GM19043 (cell line): Measurements from ENCODE around the gene IRAK1.

Experiments
- ATAC-seq: cut with Tn5 transposase; IDR thresholded peaks from one replicate; pipeline ENCODE4 v1.9.1; 2021; ENCODE audit warnings: low read depth; ENCODE audit not compliant: unreplicated experiment

IRAK1 gene

DNA sequence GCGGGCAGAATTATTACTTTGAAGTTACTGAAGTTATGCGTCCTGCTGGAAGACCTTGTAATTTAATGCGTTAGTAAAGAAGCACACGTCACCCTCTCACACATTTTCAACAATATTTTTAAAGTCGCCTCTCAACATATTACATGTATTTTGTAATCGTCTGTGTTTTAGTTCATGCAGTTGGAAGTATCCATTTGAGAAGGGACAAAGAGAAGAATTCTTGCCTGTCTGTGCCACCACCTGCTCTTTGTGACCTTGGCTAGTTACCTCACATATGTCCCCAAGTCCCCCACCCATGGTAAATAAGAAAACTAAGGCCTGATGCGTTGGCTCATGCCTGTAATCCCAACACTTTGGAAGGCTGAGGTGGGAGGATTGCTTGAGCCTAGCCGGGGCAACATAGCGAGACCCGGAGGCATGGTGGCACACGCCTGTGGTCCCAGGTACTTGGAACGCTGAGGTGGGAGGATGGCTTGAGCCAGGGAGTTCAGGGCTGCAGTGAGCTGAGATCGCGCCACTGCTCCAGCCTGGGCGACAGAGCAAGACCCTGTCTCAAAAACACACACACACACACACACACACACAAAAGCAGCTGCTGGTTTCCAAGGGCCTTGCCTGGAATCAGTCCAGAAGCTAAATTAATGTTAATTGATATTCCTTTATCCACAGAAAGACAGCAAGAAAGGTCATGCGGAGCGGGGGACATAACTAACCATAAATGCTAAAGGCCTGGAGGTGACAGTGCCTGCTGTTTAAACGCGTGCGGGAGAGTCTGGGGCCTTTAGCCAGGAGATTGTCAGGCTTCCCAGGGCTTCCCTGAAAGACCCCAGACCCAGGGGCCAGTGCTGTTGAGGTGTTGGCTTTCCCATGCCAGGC is 46.3 kb downstream of the IRAK1 start:
- ATAC-seq = no peak

DNA sequence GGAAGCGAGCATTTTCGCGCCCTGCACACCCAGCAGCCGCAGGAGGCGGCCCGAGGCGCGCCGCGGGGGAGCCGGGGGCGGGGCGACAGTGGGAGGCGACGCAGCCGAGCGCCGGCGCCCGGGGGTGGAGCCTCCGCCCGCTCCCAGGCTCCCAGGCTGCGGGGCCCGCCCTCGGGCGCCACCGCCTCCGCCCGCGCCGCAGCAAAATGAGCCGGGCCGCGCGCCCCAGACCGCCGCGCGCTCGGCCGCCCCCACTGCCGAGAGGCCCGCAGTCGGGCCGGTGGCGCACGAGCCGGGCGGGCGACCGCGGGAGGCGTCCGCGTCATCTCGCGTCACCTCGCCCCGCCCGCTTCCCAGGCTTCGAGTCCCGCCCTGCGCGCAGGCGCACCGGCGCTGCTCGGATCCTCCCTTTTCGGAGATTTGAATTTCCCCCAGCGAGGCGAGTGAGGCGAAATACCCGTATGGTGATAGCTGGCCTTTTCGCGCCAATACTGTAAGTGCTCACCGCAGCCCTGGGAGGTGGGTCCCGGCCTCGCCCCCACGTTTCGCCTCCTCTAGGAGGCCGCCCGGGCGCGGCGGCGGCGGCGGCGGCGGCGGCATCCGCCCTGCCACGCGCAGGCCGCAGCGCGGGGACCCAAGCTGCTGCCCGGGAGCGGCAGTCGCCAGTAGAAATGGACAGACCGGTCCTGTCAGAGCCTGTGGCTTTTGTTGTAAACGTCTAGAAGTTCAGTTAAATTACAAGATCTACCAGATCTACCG is 47.2 kb downstream of the IRAK1 start, which contains the start of gene TMEM187:
TMEM187 (plus strand) TSS at position 387 of the 759 bp plus-strand sequence. CDS start 9,309 bp downstream, outside the sequence.
- peak; percentile 41 for ATAC-seq

DNA sequence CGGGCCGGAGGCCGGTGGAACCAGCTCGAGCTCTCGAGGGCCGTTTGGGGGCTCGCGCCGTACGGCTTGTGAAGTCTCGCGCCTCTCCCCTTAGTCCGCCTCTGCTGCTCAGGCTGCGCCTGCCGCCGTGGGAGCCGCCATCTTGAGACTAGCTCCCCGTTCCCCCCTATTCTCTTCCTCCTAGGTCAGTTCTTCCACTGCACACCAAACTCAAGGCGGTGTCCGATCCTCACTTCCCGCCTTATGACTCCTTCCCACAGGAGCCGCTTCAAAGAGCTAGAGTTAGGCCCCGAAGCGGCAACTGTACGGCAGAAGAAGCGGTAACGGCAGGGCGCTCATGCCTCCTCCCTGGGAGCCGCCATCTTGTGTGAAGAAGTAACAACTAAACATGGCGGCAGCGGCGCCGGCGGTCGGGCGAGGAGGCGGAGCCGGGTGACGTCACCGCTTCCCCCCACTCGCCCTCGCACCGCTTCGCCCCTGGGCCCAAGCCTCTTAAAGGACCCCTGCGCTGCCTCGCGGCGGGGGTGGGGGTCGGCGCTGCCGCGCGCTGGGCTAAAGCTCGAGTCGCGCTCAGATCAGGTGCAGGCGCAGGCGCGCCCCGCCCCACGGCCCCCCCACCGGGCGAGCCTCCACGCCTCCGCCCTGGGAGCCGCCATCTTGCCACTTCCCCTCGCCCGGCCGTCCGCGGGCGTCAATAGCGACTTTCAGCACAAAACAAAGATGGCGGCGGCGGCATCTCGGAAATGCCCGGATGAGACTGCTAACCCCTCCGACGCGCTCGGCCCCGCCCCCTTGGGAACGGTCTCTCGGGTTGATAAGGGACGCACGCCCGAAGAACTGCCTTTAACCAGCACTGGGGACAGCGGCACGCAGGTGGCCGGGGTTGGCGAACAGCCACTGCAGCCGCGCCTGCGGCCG is 48.0 kb downstream of the IRAK1 start, which contains the start of gene HCFC1:
HCFC1 (minus strand) TSS at position 369 of the 918 bp plus-strand sequence. CDS start 978 bp downstream, outside the sequence.
- ATAC-seq = peak; percentile 31

DNA sequence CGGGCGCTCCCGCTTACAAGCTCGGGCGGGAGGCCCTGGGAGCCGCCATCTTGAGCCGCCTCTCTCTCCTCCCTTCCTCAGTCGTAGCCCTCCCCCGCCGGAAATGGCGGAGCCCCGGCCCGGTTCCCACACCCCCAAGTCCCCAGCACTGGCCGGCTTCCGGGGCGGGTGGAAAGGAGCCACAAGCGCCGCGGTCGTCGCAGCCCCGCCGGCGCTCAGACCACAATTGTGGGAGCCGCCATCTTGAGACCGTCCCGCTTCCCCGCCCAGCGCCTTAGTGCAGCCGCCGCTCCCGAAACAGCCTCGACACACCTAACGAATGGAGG is 48.6 kb downstream of the IRAK1 start:
- ATAC-seq = peak; percentile 29

DNA sequence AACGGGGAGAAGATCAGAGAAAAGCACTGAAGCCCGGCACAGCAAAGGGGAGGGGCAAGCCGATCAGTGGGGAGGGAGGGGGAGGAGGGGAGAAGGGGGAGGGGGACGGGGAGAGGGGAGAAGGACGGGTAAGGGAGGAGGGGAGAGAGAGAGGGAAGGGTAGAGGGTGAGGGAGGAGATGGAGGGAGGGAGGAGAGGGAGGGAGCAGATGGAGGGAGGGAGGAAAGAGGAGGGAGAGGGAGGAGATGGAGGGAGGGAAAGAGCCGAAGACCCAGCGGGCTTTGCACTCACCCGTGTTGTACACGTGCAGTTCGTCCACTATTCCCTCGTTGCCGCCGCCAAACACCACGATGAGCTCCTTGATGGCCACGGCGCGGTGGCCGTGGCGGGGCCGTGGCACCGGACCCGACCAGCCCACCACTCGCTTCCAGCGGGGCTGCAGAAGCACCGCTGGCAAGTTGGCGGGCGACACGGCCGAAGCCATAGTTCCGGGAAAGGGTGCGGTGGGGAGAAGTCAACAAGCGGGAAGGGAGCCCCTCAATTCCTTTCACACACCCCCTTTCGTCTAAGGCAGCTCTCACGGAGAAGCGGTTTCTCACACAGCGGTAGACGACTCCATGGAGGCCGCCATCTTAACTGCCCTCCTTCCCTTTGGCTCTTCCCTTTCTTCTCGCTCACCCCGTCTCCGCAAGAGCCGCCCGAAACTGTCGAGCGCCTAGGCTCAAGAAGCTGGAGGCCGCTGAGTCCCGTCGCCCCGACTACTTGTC is 49.2 kb downstream of the IRAK1 start:
- ATAC-seq = no peak

DNA sequence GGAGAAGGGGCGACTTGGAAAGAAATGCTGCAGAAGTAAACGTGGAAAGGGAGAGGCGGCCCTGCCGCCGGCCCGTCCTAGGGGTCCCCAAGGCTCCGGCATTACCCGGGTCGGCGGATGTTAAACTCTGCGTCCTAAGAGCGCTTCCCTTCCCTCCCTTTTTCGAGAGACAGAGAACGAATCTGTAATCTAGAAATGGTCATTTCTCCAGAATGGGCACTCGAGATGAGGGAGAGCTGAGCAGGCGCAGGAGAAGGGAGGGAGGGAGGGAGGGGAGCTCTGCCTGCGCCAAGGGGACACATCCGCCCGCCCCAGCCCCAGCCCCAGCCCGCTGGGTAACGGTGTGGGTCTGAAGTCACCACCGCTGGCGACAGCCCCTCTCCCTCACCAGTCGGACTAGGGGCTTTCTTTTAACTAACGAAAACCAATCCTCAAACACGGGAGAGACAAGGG is 49.8 kb downstream of the IRAK1 start:
- ATAC-seq = no peak

DNA sequence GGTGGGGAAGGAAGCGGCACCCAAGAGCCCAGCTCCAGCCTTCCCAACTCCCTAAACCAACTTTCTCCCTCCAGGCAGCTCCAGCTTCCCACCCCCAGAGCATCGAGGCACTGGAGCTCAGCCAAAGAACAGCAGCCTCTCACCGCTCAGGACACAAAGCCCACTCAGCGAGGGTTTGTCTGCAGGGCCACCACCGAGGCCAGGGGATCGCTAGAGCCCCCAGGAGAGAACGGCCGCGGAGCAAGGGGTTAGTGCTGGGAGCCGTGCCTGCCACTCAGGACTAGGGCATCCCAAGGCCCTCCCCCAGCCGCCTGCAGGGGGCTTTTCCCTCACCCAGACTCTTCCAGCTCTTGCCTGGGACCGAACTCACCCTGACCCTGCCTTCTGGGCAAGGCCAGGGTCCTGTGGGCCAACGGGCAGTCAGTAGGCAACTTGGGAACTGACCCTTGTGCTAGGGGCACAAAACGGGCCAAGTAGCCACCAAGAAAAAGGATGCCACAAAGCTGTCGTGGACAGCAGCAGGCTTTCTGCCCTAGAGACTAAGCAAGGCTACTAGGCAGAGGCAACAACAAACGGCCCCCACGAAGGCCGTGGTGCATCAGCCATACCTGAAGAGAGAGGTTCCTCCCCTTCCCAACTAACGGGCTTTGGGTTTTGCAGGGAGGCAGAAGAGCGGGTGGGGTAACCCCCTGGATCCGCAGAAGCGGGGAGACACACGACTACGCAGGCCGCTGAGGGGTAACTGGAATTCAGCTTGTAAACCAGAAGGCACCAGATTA is 50.4 kb downstream of the IRAK1 start:
- ATAC-seq = no peak

DNA sequence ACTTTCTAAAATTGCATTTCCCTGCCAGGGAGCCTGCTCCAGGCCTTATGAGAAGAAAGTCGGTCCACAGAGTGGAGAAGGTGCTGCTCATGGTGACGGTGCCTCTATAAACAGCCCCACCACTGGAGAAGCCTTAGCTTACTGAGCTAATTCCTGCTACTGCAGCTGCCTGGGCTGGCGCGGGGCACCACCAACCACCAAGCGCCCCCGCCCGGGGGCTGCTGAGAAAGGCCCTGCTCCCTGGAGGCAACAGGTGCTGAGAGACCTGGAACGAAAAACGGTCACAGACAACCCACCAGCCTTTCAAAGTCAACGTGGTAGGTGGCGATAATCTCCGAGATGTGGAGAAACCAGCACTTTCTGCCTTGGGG is 51.0 kb downstream of the IRAK1 start:
- ATAC-seq = no peak

DNA sequence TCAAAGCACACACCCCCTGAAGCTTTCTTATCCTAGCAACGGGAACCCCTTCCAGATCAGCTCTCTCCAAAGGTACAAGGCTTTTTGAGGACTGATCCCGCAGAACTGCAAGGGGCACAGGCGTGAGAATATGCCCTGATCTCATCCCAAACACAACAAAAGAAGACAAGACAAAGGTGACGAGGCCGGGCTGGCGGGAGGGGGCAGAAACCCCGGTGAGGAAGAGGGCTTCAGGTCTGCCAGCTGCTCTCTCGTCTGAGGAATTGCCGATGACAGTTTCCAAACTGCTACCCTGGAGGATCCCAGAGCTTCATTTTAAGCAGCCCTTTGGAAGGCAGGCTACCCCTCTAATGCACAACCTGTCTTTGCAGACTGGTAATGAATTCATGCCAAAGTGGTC is 51.4 kb downstream of the IRAK1 start:
- no peak for ATAC-seq

DNA sequence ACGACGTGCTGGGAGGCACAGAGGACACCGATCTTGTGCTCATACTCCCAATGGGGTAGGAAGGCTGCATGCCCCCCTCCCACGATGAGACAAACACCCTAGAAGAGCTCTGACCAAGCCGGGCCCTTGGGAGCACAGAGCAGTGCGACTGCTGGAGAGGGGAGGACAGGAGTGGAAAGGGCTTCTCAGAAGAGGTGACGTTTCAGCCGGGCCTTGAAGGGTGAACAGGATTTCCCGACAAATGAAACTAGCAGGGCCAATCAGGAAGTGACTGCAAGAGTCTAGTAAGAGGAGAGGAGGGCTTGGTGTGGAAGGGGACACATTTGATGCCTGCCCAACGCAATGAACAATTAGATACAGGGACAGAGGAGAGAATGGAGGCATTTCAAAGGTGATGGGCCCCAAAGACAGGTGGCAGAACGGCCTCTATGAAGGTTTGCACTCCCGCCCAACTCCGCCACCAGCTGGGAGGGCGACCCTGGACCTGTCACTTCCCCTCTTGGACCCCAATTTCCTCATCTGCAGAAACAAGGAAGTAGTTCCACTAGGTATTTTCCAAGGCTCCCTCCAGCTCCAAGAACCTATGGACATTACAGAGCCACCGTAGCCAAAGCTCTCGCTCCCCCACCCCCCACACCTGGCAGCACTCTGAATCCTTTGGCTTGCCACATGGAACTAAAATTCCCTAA is 52.0 kb downstream of the IRAK1 start:
- no peak for ATAC-seq

DNA sequence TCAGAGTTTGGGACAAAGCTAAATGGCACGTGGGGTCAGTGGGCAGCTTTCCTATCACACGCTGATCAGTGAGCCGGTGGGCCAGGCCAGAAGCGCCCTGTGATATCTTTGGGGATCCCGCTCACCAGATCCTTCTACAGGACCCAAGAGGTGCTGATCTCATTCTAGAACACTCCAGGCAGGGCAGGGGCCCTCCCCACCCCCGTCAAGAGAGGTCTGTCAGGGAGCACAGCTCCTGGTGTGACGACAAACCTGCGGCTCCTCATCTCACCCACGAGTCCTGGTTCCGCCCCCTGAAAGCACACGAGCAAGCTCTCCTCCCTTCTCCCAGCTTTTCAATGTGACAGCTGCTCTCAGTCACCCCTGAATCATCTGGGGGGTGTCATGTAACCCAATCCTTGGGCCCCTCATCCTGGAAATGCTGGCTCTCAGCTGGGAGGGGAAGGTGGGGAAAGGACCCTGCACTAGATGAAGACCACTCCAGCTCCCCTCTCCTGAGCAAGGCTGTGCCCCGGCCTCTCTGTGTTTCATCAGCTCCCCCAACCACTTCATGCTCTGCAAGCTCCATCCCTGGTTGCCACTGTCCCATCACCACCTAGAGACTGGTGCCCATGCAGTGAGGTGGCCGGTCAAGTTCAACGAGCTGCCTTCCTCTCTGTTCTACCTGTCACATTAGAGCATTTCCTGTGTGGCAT is 52.7 kb downstream of the IRAK1 start:
- no peak for ATAC-seq

DNA sequence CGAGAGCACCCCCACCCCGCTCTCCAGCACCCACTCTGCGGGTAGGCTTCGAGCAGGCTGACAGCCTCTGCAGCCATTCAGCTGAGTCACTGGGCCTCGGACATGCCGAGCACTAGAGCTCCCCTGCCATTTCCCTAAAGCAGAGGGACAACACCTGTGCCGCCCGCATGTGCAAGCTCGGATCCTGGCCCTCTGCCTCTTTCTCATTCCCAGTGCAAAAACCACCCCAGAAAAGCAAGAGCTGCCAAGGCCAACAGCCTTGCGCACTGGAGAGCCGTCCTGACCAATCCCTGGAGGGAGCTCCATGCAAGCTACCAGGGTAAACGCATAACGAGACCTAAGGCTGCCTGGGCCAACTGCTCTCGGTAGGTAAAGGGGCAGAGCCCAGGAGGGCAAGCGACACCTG is 53.4 kb downstream of the IRAK1 start:
- no peak for ATAC-seq

DNA sequence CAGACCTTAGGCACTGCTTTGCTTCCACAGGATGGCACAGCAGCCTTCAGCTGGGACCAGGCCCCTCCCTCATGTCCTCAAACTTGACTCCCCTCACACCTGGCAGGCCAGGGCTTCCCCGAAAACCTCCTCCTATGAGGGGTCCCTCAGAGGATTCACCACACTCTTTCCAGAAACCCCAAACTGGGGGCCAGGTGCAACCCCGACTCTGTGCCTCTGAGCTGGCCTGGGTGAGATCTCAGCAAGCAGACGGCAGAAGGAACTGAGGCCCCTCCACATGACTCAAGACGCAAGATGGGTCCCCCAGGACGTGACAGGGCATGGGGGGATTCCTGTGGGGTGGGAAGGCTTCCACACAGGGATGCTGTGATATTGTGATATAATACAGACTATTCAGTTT is 54.3 kb downstream of the IRAK1 start:
- no peak for ATAC-seq

DNA sequence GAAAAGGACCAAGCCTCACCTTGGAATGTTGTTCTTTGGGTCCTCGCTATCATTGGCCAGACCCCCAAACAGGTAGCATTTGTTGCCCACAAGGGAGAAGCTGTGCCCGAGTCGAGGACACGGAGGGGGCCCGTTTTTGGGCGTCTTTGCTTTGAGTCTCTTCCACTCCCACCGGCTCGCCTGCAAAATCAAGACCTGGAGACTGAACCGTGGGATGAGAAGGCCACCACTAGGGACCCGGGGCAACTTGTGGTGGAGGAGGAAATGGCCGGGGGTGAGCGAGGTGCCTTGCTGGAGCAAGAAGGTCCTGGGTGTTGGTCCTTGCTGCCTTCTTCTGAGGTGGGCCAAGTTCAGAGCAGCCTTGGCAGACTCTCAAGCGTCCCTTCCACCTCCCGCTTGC is 55.6 kb downstream of the IRAK1 start:
- no peak for ATAC-seq

DNA sequence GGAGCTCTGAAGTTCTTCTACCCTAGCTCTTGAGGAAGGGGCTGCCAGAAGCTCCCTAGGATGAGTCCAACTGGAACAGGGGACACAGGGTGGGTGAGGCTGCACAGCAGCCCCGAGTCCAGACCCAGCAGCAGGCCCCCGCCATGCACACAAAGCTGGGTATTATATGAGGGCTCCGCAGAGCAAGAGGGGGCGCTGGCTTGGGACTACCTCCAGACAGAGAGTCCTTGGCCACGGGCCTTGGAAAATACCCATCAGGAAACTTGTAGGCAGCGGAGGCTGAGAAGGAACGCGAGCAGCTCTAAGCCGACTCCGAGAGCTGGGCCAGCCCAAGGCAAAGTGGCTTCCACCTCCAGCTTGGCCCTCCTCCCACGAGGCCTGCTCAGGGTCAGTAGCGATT is 56.2 kb downstream of the IRAK1 start:
- ATAC-seq = no peak

DNA sequence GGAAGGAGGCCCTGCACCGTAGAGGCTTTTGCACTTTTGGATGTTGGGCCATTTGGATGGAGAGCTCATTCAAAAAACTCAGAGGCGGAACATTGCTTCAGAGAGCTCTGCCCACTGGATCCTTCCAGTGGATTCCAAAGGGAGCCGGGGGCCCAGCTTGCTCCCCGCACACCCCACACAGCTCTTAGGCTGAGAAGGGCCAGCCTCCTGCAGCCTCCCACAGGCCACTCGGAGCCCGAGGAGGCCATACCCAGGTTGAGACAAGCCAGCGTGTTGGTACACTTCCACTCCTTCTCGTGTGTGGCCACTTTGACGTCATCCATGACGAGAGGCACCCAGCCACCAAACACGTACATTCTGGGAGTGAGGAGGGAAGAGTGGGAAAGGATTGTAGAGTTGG is 58.4 kb downstream of the IRAK1 start:
- ATAC-seq = no peak

DNA sequence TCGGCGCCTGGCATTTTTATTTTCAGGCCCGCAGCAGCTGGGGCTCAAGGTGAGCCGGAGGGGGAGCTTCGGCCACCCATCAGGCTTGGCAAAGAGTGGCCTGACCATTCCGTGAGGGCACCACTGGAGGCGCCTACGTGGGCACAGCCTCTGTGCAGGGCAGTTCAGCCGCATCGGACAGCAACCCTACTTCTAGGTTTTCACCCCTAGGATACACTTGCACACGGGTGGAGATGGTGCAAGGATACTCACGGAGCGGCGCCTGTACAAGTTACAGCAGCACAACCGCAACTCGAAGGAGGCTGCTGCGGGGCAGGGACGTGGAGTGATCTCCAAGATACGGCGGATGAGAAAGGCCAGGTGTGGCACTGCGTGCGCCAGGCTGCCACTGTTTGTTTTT is 58.9 kb downstream of the IRAK1 start:
- ATAC-seq = no peak
